ENCODE results near the gene ANKRD52.
"Not testable (repeated sequence)": the region's sequence is repeated elsewhere in the genome, so short reads cannot be mapped to it uniquely, and the experiment has no call there.

ANKRD52 gene

DNA sequence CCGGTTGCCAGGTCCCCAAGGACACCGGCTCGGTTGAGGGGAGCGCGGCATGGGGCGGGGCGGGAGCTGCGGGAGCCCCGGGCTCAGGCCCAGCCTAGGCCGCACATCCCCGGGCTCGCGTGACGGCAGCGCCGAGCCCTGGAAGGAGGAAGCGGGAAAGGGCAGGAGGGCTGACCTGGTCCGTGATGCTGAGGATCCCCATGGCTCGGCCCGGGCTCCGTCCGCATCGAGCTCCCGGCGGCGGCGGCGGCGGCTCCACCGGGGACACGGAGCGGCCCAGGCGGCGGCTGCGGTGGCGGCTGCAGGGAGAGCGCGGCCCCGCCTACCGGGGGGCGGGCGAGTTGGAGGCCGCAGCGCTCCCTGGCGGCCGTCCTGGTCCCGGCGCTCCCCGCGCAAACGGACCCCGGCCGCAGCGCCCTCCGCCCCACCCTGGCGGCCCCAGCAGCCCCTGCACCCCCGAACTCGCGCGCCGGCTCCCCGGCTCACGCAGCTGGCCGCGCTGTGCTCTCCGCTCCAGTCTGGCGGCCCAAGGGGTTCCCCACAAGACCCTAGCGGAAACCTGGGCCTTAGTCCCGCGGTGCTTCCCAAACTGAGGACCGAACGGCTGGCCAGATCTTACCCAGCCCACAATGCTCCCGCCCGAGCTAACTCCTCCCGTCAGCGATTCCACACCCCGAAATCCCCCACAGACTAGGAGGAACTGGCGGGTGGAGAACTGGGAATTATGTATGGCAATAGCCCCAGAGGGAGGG, at the start of gene ANKRD52:
TSS of gene ANKRD52 (minus strand) at position 317 of the 752 bp plus-strand sequence. CDS start at position 202, 115 bp downstream.
- DNase-seq = peak; percentile 47 to 70

DNA sequence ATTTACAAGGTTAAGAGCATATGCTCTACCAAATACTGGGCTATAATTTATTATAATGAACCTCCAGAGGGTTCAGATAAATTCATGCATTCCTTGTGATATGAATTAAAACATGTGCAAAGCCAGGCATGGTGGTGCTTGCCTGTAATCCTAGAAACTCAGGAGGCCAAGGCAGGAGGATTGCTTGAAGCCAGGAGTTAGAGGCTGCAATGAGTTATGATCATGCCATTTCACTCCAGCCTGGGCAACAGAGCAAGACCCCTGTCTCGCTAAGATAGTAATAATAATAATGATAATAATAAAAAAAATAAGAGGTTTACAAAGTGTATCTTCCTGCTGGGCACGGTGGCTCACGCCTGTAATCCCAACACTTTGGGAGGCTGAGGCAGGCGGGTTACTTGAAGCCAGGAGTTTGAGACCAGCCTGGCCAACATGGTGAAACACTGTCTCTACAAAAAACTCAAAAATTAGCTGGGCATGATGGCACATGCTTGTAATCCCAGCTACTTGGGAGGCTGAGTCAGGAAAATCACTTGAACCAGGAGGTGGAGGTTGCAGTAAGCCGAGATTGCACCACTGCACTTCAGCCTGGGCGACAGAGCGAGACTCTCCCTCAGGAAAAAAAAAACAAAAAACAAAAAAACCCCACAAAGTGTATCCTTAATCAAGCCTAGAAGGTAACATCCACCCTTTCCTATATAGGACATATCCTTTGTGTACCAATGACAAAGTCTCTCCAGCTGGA, 49.2 kb upstream of the ANKRD52 start:
- DNase-seq = no peak

DNA sequence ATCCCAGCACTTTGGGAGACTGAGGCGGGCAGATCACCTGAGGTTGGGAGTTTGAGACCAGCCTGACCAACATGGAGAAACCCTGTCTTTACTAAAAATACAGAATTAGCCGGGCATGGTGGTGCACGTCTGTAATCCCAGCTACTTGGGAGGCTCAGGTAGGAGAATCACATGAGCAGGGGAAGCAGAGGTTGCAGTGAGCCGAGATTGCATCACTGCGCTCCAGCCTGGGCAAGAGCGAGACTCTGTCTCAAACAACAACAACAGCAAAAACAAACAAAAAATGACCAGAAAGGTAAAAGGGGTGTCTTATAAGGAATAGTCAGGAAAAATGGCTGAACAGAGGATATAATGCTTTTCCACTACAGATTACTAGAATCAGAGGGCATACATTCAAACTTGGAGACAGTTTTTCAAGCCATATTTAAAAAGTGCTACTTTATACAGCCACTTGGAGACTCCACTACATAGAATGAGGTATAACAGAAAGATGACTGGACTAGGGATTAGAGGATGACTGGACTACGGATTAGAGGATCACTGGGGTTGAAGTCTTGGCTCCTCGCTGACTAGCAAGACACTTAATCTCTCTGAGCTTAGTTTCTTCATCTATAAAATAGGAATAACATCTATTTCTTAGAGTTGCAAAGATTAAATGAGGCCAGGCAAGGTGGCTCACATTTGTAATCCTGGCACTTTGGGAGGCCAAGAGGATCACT, 46.8 kb upstream of the ANKRD52 start:
- DNase-seq = no peak

DNA sequence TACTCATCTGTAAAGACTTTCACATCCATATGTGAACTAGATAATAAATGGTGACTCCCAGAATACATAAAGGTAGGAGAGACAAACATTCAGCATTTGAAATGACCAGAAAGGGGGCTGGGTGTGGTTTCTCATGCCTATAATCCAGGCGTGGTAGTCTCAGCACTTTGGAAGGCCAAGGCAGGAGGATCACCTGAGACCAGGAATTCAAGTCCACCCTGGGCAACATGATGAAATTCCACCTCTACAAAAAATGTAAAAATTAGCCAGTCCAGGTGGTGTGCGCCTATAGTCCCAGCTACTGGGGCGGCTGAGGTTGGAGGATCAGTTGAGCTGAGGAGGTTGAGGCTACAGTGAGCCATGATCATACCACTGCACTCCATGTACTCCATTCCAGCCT, 46.1 kb upstream of the ANKRD52 start:
- no peak for DNase-seq

DNA sequence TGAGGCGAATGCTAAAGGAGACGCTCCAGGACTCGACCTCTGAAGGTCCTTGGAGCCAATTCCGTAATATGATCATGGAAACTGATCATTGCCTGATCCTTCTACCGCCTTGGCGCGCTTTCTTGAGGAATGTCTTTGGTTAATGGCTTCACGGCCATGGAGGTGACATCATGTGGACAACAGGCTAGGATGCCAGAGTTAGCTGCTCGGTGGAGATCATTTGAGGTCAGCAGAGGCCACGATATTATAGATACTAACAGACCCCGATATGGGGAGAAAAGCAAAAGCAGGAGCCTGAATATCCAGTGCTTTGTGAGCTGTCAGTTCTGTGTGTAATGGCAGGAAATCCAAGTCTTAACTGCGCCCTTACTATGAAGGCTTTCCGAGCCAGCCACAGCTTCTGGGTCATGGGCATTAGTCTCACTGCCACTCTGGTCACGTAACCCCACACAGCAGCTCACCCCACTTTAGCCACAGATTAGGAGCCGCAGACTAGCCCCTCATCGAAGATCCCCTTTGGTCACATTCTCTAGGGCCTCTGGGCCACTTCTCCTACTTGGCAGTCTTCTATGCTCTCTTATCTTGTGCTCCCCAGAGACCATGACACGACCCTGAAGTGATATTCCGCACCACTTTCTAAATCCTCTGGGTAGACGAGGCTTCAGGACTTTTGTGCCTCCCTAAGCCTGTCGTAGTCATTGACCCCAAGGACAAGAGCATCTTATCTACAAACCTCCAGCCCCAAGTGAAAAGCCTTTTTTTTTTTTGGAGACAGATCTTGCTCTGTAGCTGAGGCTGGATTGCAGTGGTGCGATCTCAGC, 42.7 kb upstream of the ANKRD52 start:
- DNase-seq = no peak

DNA sequence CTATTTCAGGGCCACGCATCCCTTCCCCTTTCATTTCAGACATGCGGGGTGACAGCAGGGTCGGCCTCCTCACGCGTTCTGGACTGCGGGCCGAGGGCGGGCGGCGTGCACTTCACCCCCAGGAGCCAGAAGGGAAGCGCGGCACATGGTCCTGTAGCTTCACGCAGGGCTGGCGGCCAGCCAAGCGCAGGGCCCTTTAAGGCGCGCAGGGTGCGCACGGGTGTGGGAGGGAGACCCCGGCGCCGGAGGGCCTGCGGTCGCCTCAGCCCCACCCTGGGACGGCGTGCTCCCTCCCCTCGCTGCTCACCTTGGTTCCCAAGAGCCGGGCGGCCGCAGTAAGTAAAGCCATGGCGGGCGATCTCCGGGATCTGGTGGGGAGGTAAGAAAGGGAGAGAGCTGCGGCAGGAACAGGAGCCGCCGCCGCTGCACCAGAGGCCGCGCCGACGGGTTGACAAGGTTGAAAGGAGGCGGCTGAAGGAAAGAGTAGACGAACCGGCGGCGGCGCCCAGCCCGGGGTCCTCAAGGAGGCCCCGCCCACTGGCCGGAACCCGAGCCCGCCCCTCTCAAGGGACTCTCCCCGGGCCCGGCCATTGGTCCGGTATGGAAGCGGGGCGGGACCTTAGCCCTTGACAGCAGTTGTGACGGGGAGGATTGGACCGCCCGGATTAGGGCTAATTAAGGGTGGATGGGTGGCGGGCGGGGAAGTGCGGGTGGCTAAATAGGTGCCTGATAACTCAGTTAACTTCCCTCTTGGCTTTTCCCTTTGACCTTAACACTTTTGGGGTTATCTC, 41.9 kb upstream of the ANKRD52 start, which contains the start of gene CS:
TSS of gene CS (minus strand) at position 478 of the 791 bp plus-strand sequence. CDS start at position 349, 129 bp downstream.
- peak; percentile 96 to 98 for DNase-seq

DNA sequence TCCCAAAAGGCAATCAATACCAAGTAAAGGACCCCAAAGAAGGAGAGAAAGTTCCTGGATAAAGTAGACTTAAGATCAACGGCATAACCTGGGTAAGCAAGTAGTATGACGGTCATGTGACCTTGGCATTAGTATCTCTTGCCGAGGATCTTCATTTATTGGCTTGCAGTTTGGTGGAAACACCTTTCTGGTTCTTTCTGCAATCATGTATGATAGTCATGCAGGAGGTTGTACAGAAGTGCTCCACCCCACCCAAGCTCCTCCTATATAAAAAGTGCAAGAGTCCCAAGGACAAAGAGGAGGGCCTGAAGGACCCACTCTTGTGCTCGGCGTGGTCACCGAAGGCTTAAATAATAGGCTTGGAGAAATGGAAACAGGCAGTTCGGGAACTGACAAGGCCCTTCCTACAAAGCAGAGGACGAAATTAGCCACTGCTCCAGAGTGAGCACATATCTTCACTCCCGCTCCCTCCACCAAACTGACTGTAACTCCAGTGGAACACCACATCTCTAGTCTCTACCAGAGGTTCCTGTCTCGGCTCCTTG, 41.2 kb upstream of the ANKRD52 start:
- no peak for DNase-seq

DNA sequence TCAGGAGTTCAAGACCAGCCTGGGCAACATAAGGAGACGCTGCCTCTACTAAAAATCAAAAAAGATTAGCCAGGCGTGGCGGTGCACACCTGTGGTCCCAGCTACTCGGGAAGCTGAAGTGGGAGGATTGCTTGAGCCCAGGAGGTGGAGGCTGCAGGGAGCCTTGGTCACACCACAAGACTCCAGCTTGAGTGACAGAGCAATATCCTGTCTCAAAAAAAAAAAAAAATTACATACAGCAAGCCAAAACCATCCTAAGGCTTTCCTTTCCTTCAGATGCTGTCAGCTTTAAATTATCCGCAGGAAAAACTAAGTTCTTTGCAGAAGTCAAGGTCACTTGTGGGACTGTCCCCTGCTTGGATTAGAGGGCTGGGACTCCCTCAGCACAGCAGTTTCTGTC, 40.6 kb upstream of the ANKRD52 start:
- no peak for DNase-seq

DNA sequence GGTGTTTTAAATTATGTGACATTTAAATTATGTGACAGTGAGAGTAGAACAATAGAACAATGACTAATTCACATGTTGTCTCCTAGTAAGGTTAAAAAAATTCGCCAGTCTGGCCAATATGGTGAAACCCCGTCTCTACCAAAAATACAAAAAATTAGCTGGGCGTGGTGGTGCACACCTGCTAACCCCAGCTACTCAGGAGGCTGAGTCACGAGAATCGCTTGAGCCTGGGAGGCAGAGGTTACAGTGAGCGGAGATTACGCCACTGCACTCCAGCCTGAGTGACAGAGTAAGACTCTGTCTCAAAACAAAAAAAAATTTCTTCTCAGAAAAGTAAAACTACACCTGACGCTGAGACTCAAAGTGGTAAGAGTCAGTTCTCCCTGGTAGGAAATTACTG, 39.2 kb upstream of the ANKRD52 start:
- no peak for DNase-seq

DNA sequence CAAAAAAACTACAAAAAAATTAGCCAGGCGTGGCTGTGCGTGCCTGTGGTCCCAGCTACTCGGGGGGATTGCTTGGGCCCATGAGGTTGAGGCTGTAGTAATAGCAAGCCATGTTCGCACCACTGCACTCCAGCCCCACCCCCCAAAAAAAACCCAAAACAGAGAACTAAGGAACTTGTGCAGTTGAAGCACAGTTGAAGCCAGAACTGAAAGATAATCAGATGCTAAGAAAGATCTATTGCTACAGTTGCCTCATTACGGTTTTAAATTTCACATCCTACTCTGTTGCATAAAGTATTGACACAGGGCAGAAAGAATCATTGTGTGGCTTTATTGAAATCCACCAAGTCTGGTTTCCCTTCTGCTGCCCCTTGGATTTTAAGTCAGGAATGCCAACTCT, 38.1 kb upstream of the ANKRD52 start:
- no peak for DNase-seq

DNA sequence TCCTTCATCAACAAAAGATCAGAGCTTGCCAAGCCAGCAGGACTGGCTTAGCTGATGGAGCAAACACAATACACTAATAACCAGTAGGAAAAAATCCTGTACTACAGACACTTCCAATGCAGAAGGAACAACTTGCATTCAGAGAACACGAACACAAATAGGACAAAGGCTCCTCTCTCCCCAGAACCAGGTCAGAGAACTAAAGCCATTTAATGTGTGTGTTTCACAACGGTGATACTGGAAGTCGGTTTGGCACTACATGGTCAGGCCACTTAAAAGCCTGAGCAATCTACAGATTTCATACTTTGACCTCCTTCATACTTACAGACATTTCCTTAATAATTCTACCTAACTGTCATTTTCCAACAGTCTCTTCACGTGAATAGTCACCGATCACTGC, 35.6 kb upstream of the ANKRD52 start:
- no peak for DNase-seq

DNA sequence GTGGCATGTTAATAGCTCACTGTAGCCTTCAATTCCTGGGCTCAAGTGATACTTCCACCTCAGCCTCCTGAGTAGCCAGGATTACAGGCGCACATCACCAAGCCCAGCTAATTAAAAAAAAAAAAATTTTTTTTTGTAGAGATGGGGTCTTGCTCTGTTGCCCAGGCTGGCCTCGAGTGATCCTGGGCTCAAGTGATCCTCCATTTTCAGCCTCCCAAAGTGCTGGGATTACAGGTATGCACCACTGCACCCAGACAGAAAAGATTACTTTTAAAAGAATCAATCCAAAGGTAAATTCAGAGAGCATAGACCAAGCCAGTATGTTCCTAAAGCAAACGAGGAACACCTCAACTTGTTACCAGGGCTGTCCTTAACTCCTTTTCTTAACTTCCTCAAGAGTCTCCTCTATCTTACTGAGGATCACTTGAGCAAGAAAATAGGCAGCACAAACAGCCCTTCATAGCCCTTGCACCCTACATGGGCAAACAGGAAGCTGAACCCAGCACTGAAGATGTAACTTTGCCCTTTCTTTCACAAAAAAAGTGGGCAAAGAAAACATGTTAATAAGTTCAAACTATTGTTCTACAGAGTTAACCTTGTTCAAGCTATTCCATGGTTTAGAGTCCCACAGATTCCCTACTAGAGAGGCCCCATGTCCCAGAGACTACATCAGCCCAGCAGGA, 30.7 kb upstream of the ANKRD52 start:
- no peak for DNase-seq

DNA sequence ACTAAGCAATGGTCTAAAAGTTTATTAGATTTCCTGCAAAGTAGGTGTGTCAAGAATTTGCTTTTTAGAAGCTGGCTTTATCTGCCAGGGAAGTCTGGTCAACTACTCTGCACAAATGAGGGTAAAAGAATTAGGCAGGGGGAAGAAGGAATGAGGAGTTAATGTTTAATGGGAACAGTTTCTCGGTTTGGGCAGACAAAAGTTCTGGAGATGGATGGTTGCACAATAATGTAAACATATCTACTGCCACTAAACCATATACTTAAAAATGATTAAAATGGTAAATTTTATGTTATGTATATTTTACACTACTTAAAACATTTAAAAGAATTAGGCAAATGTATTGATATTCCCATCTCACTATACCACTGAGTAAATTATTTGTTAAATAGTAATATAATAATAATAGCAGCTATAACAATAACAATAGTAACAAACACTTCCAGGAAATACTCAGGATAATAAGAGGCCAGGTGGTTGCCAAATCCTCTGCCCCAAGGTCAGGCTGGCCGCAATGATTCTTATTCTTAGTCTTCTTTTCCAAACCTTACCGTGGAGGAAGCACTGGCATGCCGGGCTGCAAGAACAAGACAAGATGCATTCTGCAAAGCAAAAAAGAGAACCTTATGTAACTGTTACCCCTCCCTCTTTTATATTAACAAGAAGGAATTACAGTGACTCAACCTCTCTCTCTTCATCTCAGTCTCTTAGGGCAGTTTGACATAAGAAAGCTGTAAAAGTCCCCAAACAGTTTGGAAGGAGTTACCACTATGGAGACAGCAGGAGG, 28.1 kb upstream of the ANKRD52 start:
- no peak for DNase-seq

DNA sequence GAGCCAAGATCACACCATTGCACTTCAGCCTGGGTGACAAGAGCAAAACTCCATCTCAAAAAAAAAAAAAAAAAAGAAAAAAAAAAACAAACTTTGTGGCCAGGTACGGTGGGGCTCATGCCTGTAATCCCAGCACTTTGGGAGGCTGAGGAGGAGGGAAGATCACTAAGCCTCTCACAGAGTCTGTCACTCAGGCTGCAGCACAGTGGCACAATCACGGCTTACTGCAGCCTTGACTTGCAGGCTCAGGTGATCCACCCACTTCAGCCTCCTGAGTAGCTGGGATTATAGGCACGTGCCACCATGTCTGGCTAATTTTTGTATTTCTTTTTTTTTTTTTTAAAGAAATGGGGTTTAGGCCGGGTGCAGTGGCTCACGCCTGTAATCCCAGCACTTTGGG, 26.1 kb upstream of the ANKRD52 start:
- DNase-seq = not testable (repeated sequence)

DNA sequence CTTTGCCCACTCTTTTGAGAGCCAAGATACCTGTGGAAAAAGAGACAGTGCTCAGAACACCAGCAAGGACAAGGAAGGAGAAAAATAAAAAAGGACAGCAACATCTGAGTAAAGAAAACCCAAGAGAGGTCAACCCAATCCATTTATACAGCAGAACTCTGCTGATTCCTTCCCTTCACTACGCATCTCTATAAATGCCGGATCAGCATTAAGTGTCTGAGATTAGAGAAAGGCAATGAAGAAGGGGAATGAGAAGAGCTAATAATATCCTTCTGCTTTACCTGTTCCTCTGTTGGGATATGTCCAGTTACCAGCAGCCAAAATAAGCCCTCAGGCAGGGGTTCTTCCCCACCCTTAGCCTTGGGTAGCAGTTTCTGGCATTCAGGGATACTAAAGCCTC, 24.4 kb upstream of the ANKRD52 start:
- no peak for DNase-seq

DNA sequence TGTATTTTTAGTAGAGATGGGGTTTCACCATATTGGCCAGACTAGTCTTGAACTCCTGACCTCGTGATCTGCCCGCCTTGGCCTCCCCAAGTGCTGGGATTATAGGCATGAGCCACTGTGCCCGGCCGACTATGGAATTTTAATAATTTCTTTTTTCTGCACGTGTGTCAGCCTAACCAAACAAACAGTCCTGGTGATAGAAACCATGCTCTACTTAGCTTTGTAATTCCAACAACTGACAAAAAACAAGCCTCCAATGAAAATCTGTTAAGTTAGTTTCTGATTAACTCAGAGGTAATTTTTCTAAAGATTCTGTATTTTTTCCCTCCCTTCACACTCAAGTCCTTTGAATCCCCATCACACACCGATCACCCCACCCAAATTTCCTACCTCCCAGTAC, 23.8 kb upstream of the ANKRD52 start:
- DNase-seq = no peak

DNA sequence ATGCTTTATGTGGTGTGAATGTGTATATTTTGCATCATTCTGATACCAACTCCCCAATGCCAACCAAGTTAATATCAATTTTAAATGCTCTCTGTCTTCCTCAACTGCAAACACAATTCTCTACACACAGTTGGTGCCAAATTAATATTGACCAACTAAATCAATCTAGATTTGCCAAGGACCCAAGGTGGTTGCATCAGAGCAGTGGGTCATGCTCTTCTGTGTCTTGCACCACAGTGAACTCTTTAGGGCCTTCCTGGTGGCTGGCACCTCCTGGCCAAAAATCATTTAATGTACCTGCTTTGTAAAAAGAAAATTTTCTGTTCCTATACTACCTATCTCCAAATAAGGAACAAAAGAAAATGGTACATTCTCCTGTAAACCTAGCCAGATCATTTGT, 22.7 kb upstream of the ANKRD52 start:
- no peak for DNase-seq

DNA sequence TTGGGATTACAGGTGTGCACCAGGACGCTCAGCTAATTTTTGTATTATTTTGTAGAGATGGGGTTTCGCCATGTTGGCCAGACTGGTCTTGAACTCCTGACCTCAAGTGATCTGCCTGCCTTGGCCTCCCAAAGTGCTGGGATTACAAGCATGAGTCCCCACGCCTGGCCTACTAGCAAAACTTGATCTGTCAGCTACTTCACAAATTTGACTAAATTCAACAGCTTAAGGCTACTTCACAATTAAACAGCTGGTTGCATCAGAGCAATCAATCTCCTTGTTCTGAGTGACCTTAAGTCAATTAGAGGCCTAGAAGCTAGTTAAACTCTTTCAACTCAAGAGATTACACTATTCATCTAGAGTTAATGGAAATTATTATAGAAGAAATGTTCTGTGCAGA, 20.7 kb upstream of the ANKRD52 start:
- no peak for DNase-seq

DNA sequence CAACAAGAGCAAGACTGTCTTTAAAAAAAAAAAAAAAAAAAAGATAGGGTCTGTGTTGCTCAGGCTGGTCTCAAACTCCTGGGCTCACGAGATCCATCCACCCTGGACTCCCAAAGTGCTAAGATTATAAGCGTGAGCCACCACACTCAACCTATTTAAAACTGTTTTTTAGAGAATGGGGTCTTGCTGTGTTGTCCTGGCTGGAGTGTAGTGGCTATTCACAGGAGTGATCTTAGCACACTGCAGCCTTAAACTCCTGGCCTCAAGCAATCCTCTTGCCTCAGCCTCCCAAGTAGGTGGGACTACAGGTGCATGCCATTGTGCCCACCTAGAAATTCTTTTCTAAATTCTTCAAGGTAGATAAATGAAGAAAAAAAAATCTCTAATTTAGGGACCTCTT, 16.1 kb upstream of the ANKRD52 start:
- DNase-seq = no peak

DNA sequence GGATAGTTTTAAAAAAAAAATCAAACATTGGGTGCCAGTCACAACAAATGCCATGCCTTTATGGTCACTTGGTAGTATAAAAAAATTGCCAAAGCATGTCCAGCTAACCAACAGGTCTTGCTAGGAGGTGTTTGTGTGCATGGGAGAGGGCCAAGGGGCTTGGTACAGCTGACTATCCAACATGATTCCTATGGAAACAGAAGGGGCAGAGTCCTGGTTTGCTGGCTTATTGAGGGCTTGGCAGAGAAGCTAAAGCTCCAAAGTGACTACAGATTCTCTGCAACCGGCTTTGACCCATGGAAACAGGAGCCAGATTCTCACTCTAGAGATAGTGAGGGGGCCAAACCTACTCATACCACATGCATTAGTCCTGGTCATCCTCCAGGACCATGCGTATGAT, 14.3 kb upstream of the ANKRD52 start:
- DNase-seq = not testable (repeated sequence)
